Forelimb muscle (tissue), 1 donor: ENCODE data around the gene EFHC1. TPM values are rescaled to one million over a fixed set of nuclear protein-coding genes. Genes with fewer than 3 reads are reported as not detected.
"Not testable (repeated sequence)": the region's sequence is repeated elsewhere in the genome, so short reads cannot be mapped to it uniquely, and the experiment has no call there.

Experiments
- DNase-seq: peaks from one replicate; pipeline ENCODE4 v3.0.0-alpha.2; 2013; ENCODE audit warnings: low read depth
- polyA plus RNA-seq: library from polyadenylated mRNA; unstranded; fragments of 120-200 nt; gene quantifications from one replicate; pipeline ENCODE4 v1.2.1, GENCODE V29; 2013; ENCODE audit not compliant: insufficient read length

The EFHC1 gene
- polyA plus RNA-seq, 1 donor = 17.0 TPM

DNA sequence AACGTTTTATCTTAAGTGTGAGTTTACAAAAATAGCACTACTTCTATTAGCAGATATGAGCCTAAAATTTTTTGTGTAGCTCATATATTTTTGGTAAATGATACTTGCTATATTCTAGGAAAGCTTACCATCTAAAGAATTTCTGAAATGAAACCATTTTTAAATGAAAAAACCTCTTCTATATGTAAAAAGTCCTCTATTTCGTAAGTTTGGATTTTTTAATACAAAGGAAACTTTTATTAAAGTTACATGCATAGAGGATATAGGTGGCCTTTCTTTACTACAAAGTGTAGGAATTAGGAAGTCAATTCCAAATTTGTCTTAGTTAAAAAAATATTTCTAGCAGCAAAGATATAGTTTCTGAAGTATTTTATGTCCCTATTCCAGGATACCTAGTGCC, 18.8 kb downstream of the EFHC1 start:
- no peak for DNase-seq

DNA sequence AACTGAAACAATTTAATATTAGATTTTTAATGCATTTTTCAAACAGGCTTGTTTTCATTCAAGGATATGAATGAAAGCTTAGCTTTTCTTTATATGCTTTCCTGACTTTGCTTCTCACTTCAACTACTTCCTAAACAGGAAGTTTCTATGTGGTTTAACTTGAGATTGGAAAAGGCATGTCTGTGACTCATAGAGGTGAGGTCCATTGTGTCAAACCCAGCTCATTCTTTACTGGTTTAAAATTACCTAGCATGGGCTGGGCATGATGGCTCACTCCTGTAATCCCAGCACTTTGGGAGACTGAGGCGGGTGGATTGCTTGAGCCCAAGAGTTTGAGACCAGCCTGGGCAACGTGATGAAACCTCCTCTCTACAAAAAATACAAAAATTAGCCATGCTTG, 34.4 kb downstream of the EFHC1 start:
- DNase-seq = no peak

DNA sequence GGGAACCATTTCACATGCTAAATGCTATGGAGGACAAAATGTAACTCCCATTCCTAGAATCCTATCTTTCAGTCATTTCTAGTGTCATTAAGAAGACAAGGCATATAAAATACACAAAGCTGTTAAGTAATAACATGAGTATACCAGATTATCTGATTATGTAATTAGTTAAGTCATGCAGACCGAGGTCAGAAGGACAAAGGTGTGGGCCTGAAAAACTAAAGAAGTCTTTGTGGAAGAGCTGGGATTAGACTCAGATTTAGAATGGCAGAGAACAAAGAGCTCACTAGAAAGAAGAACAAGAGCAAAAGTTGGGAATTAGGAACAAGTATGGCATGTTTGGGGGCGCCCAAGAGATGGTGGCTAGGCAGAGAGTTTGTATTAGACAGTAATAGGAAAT, 37.0 kb downstream of the EFHC1 start:
- DNase-seq = no peak

DNA sequence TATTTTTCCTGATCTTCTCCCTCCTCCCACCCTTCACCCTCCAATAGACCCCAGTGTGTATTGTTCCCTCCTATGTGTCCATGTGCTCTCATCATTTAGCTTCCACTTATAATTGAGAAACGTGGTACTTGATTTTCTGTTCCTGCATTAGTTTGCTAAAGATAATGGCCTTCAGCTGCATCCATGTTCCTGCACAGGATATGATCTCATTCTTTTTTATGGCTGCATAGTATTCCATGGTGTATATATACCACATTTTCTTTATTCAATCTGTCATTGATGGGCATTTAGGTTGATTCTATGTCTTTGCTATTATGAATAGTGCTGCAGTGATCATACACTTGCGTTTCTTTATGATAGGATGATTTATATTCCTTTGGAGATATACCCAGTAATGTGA, 41.1 kb downstream of the EFHC1 start:
- not testable (repeated sequence) for DNase-seq

DNA sequence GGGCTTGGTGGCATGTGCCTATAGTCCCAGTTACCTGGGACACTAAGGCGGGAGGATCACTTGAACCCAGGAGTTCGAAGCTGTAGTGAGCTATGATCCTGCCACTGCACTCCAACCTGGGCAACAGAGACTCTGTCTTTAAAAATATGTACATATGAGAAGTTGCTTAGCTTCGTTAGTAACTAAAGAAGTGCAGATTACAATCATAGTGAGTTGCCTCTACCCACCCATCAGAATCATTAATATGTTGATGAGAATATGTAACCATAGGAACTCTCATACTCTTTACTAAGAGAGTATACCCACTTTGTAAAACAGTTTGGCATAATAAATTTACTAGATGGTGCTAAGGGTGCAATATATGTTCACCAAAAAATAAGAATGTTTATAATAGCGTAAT, 54.0 kb downstream of the EFHC1 start:
- no peak for DNase-seq

DNA sequence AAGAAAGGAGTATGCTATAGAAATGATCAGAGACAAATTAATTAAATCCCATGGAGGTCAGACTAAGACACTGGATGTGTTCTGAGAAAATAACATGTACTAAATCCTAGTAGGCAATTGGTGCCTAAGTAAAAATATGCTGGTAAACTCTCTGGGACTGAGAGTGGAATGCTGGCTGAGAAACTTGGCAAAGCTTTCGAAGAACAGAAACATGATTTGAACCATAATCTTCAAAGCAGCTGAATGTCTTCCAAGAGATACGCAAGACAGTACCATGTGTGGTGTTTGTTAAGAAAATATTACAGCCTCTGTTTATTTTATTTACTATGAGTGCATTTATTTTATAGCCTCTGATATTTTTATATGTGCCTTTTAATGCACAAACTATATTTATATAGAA, 55.2 kb downstream of the EFHC1 start:
- no peak for DNase-seq

DNA sequence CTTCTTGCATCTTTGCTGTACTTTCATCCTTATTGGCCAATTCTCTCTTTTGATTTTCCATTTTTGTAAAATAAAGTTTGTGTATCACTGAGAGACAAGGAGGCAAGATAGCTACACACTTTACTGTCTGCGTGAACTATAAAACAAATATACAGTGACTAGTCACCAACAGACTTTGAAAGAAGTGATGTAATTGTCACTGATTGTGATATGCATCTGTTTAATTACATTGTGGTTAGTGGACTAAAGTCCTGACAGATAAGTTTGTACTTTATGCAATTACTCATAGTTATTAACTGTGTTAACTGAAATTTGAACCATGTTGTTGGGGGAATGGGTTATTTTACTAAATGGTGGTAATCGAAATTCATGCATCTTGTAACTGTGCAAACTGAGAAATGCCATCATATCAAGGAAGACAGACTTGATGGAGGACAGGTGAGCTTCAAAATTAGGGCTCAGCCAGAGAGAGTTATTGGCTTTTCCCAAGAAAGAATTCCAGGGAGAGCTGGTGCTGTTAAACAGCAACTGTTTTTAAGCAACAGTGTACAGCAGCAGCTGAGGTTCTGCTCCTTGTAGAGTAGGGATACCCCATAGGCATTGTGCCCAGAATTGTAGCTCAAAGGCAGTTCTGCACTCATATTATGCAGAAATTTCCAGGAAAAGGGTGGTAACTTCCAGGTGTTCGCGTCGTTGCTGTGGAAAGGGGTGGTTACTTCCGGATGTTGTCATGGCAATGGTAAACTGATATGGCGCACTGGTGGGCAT, 62.9 kb downstream of the EFHC1 start:
- no peak for DNase-seq

DNA sequence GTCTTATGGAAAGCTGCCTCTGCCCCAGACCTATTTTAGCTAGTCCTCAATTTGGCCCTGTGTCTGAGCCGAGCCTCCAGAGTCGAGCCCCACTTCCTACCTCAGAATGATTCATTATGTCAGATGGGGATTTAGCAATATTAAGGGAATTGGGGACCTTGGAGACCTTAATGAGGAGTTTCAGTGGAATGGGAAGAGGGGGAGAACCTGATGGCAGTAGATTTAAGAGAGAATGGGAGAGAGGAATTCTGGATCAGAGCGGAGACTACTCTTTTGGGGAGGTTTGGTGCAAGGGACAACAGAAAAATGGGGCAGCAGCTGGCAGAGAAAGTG, 63.5 kb downstream of the EFHC1 start:
- DNase-seq = no peak

DNA sequence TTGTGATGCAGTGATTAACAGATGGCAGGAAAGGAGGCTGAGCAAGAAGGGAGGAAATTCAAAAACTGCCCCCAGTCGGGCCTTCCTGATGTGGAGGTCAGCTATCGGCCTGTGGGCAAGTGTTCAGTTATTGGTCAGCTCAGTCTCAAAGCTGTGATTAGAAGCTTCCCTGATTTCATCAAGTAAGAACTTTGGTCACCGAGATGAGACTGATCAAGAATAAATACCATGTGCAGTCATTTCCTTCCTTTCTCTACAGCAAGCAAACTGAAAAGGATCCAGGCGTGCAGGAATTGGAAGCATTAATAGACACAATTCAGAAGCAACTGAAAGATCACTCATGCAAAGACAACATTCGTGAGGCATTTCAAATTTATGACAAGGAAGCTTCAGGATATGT, 69.7 kb downstream of the EFHC1 start:
- DNase-seq = no peak

DNA sequence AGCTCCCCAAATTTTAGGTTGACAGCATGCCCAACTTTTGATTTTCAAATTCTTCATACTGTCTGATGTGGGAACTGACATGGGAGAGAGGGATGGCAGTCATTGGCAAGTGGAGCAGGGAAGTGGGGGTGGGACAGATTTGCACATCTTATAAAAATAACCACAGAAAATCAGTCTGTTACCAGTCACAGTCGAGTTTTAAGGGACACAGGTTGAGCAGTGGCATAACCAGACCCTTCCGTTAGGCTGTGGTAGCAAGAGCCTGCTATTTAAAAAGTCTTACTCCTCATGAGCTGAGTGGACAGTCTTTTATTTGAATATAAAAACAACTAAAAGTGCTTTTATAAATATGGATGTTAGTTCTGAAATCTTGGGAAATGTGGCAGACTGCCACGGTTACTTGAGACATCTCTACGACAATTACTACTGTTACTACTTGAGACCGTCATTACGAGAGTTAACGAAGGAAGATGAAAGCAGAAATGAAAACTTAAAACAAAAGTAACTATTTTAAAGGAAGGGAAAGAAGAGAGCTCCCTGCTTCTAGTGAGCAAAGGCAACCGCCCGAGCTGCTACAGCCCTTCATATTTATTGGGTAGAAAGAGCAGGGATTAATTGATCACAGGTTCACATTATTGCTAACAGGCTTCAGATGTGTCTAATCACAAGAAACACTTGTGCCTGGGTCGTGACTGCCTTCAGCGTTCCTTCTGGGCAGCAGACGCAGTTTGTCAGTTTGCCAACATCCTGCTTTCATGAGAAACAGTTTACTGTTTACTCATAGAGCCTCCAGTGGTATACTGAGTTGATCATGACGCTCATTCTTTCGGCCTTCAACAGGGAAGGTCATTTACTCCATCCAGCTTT, 71.3 kb downstream of the EFHC1 start:
- DNase-seq = no peak

DNA sequence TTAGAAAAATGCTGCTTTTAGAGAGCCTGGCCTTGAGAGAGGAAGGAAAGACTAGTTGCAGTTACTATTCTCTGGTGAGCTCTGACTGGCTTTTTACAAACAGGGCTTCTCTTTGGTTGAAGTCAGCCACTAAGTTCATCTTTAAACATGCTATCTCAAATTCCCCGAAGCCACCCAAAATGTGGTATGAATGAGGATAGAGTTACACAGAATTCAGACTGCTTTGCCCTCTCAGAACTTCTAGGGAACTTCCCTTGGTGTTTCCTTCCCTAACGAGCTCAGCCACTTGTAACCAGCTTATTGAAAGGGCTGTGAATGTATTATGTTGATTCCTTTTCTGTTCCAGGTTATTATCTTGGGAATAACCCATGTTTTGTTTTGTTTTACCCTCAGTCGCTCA, 73.5 kb downstream of the EFHC1 start:
- DNase-seq = no peak

DNA sequence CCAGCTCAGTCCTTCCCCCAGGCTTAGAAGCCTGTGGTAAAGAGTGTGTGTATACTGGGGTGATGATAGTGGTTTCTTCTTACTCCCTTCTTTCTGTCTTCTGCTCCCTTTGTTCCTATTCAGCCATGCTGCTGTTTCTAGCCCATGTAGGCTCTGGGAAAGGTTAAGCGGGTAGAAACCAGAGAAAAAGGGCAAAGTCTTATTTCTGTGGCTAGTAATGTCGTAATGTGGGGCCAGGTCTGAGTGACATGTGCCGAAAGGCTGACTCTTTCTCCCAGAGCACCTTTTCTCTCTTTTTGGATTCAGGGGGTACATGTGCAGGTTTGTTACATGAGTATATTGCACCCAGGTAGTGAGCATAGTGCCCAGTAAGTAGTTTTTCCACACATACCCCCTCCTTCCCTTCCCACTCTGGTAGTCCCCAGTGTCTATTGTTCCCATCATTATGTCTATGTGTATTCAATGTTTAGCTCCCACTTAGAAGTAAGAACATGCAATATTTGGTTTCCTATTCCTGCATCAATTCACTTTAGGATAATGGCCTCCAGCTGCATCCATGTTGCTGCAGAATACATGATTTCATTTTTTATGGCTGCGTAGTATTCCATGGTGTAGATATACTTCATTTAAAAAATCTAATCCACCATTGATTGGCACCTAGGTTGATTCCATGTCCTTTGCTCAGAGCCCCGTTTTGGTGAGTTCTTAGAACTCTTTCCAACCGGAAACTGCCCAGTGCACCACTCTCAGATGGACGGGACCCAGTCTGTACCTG, 74.3 kb downstream of the EFHC1 start:
- DNase-seq = no peak

DNA sequence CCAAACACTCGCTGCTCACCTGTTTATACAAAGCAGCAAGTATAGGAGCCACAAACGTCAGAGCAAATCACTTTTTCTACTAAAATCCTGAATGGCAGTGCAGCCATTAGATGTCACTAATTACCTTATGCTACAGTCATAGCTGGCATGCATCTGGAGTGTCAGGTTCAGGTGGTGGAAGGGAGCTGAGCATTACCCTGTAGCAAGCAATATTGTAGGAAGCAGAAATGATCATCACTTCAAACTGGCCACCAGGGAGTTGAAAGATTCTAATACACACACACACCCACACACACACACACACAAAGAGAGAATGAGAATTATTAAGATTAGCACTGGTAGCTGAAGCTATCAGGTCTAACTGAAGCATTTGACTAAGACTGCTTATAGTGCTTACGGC, 75.8 kb downstream of the EFHC1 start:
- no peak for DNase-seq

DNA sequence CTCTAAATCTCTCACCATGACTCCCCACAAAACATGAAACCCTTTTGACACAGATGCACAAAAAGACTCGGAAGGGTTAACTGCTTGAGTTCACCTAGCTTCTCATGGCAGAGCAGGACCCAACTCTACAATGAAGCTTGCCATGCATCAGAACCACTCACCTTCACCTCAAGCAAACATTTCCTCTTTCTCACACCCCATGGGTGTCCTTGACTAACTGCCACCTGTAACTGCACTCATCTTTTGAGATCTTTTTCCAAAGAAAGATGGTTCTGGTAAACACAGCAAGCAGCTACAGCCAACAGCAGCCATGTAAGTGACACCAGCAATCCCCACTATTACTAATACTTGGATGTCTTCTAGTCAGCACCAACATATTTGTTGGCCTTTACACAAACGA, 76.5 kb downstream of the EFHC1 start:
- DNase-seq = no peak

DNA sequence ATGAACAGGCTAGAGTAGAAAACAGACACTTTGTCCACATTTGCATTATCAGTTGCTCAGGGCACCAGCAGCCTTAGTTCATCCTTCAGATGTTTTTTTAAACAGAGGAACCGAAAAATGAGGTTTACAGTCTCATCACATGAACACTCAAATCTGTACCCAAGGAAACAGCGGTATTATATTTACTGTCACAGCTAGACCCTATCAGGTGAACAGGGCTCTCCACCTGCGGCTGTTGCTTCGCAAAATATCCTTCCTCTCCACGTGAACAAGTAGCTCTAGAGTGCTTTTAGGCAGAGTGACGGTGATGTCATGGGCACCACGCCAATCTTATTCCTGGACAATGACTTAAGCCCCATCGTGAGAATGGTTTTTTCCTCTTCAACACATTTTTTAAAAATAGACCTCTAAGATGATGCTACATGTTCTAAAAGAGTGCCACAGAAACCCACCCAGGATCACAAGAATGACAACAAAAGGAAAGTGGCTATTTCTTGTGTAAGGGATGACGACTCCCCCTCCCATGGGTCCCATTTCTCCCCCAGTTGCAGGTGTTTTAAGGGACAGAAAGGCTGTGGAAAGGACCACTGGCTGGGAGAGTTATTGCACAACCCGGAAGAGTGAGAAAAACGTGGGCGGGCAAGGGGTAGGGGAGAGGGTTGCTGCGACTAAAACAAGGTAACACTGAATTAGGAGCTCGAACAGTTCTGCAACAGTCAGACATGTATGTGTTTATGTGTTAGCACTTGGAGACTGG, 77.7 kb downstream of the EFHC1 start:
- no peak for DNase-seq

DNA sequence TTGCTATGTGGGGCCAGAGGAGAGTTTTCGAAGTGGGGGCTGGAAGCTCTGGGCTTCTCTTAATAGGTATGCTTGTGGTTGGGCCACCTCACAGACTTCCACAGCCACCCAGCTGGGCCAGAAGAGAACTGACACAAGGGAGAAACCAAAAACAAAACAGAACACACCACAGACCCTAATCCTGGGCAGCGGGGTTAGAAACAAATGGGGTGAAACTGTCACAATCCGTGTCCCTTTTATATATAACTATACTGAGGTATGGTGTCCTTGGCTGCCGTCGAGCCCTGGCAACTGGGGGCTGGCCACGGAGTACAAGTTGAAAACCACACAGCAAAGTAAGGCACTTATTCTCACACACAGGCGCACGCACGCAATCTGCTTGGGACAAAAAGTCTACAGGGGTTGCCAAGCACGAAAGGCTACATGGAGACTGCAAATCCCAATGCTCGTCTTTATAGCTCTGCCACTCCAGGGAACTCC, 78.4 kb downstream of the EFHC1 start:
- DNase-seq = no peak

DNA sequence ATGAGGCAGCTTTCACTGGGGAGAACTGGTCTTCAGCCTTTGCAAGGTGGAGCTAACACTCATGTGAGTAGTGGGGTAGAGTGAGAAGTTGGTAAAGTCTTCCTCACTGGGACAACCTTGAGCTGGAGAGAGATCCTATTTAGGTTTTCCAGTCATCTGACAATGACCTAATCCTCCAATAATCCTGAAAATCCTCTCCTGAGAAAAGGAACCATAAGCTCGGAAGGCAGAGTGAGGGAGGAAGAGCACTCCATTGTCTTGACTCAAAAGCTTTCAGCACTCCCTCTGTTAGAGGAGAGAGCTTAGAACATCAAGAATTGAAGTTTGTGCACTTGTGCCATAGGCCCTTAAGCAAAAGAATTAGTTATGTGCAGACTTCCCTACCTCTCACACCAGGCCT, 78.9 kb downstream of the EFHC1 start:
- no peak for DNase-seq

DNA sequence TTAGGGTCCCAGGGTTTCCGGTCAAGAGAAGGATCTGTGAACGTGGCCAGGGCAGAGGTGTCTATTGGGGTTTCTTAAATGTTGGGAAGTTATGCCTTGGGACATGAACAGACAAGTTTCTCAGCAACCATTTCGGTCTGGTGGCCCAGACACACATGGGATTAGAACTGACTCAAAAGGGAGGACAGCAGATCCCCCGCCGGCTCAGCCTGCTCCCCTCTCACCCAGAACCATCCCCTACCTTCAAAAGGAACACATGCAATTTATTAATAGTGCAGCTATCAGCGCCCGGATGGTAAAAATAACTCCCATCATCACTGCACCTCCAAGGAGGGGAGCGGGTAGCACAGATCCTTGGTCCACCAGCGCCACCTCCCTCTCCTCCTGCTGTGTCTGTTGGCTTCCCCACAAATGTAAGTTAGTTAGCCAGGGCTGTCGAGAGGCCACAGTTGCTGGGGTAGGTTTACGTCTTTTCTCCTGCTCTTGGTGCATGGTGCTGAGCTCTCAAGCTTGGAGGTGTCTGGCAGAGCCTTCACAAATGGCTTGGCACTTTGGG, 79.6 kb downstream of the EFHC1 start:
- no peak for DNase-seq

DNA sequence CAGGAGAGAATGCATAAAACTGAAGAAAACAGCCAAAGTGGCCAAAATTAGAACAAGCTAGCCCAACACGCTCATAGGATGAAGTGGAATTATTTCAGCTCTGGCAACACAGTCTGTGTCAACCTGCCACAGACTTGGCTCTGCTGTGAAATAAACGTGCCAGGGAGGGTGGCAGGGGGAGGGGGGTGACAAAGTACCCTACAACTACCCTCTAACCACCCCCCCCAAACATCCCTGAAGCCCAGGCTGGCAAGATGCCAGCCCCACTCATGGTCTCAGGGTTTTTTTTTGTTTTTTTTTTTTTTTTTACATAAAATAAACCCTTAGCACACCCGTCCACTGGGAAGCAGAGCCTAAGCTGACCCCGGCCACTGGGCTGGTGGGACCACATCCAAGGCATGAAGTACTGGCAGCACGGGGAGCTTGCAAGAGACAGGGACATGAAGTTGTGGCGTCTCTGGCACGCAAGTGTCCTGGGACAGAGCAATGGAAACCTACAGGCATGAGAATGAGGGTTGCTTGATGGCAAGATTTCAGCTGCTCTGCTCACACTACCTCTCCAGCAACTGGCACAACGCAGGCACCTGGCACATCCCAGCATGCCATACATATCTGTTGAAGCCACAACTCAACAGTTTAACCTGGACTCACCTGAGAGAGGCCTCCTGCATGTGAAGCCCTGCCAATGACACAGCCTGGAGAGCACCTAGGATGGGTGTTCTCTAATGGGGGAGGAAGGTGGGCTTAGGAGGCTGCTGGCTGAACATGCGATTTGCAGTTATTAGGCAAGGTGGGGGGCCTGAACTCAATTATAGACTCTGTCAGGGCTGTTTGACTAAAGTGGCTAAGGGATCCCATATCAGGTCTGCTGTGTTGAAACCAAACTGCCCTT, 80.3 kb downstream of the EFHC1 start:
- no peak for DNase-seq

DNA sequence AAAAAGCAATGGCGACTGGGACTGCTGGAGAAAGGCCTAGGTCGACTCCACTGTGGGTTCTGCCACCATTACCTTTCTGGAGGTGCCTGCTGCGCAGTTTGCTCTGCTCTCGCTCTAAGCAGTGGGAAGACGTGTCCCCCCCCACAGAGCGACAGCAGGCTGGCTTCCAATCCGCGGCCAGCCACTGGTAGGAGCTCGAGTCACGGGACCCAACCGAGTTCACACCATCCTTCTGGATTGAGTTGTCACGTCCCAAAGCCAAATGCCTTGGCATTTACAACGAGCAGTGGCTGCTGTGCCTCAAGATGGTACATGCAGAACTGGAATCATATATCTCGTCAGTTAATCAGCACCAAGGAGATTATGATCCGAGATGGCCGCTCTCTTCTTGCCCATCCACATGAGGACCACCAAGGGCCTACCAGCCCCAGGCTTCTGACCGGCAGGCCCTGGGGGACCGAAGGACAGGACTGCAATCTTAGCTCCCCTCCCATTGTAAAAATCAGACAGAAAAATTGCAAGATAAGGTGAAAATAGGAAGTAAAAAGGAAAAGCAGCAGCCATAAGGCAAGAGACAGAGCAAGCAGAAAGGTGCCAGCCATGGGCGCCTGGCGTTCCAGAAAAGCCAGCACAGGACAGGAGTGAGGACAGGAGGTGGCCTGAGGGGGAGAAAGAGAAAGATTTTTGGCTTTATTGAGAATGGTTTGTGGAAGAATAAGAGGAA, 82.3 kb downstream of the EFHC1 start:
- no peak for DNase-seq
